SK-N-SH treated with all-trans-retinoic acid at 6 μM for 48 hours (cell line): Measurements from ENCODE around the gene DNAAF8.

Experiments used
- ATAC-seq: fragments of 200-7000 bp; cut with Tn5 transposase; 3 replicates; pipeline ENCODE4 v1.9.1; 2020; ENCODE audit warnings: mild to moderate bottlenecking, moderate library complexity
- BACH2 ChIP-seq: fragments of 250-450 bp; sonication (Bioruptor Pico); IDR thresholded peaks from 2 replicates; pipeline ENCODE4 v1.9.0; 2021; ENCODE audit warnings: mild to moderate bottlenecking, borderline replicate concordance
- CSDC2 ChIP-seq: fragments of 250-450 bp; sonication (Bioruptor Pico); IDR thresholded peaks from 2 replicates; pipeline ENCODE4 v1.5.0; 2020; ENCODE audit warnings: mild to moderate bottlenecking, moderate library complexity
- CSRNP3 ChIP-seq: fragments of 250-450 bp; sonication (Bioruptor Pico); IDR thresholded peaks from 2 replicates; pipeline ENCODE4 v1.5.1; 2021; ENCODE audit warnings: mild to moderate bottlenecking, moderate library complexity
- ESRRG ChIP-seq: fragments of 250-450 bp; sonication (Bioruptor Pico); IDR thresholded peaks from 2 replicates; pipeline ENCODE4 v1.6.1; 2021; ENCODE audit warnings: mild to moderate bottlenecking
- GLIS3 ChIP-seq: fragments of 250-450 bp; sonication (Bioruptor Pico); IDR thresholded peaks from 2 replicates; pipeline ENCODE4 v1.5.0; 2020; ENCODE audit warnings: mild to moderate bottlenecking, moderate library complexity
- OSR1 ChIP-seq: fragments of 250-450 bp; sonication (Bioruptor Pico); IDR thresholded peaks from 2 replicates; pipeline ENCODE4 v1.8.0; 2022; ENCODE audit warnings: moderate library complexity, mild to moderate bottlenecking, inconsistent platforms
- PATZ1 ChIP-seq: fragments of 250-450 bp; sonication (Bioruptor Pico); IDR thresholded peaks from 2 replicates; pipeline ENCODE4 v1.8.0; 2020; ENCODE audit warnings: mild to moderate bottlenecking, moderate library complexity, borderline replicate concordance
- POU6F1 ChIP-seq: fragments of 250-450 bp; sonication (Bioruptor Pico); IDR thresholded peaks from 2 replicates; pipeline ENCODE4 v1.8.0; 2021; ENCODE audit warnings: low read depth, mild to moderate bottlenecking, moderate library complexity, borderline replicate concordance
- PPARA ChIP-seq: fragments of 250-450 bp; sonication (Bioruptor Pico); IDR thresholded peaks from 2 replicates; pipeline ENCODE4 v1.5.0; 2020; ENCODE audit warnings: mild to moderate bottlenecking, borderline replicate concordance
- RARB ChIP-seq: fragments of 250-450 bp; sonication (Bioruptor Pico); IDR thresholded peaks from 2 replicates; pipeline ENCODE4 v1.8.0; 2021; ENCODE audit warnings: mild to moderate bottlenecking, moderate library complexity
- SNAI2 ChIP-seq: fragments of 250-450 bp; sonication (Bioruptor Pico); IDR thresholded peaks from 2 replicates; pipeline ENCODE4 v1.5.0; 2020; ENCODE audit warnings: mild to moderate bottlenecking, moderate library complexity
- TCF4 ChIP-seq: fragments of 250-450 bp; sonication (Bioruptor Pico); IDR thresholded peaks from 2 replicates; pipeline ENCODE4 v1.8.0; 2021; ENCODE audit warnings: mild to moderate bottlenecking, moderate library complexity, borderline replicate concordance
- TOX ChIP-seq: fragments of 250-450 bp; sonication (Bioruptor Pico); IDR thresholded peaks from 2 replicates; pipeline ENCODE4 v1.8.0; 2021; ENCODE audit warnings: mild to moderate bottlenecking, moderate library complexity, borderline replicate concordance
- TSHZ2 ChIP-seq: fragments of 250-450 bp; sonication (Bioruptor Pico); IDR thresholded peaks from 2 replicates; pipeline ENCODE4 v1.5.0; 2020; ENCODE audit warnings: mild to moderate bottlenecking, moderate library complexity
- ZFP3 ChIP-seq: fragments of 250-450 bp; sonication (Bioruptor Pico); IDR thresholded peaks from 2 replicates; pipeline ENCODE4 v1.5.0; 2020; ENCODE audit warnings: mild to moderate bottlenecking, moderate library complexity
- ZFP30 ChIP-seq: fragments of 450-650 bp; formaldehyde crosslinking; IDR thresholded peaks from 2 replicates; pipeline ENCODE4 v1.5.0; 2022; ENCODE audit warnings: mild to moderate bottlenecking, moderate library complexity
- ZNF565 ChIP-seq: fragments of 450-650 bp; formaldehyde crosslinking; conservative IDR thresholded peaks from 2 replicates; pipeline ENCODE4 v1.5.0; 2020; ENCODE audit warnings: low read depth, mild to moderate bottlenecking, moderate library complexity
- ZNF70 ChIP-seq: fragments of 450-650 bp; formaldehyde crosslinking; IDR thresholded peaks from 2 replicates; pipeline ENCODE4 v1.5.0; 2020; ENCODE audit warnings: mild to moderate bottlenecking, moderate library complexity
- ZNF8 ChIP-seq: fragments of 450-650 bp; formaldehyde crosslinking; IDR thresholded peaks from 2 replicates; pipeline ENCODE4 v1.5.0; 2020; ENCODE audit warnings: mild to moderate bottlenecking, moderate library complexity

The DNAAF8 gene

GRCh38 chr16:4768549-4769305, 34.4 kb downstream of the DNAAF8 start:
- no peak for TF ChIP-seq ZNF8 (CRISPR knock-in tag)
- TF ChIP-seq, all 23 proteins: peak for 0
- ATAC-seq = peak; percentile 91

- TF ChIP-seq TSHZ2 (CRISPR knock-in tag) = no peak
- no peak for TF ChIP-seq POU6F1 (CRISPR knock-in tag)
- TF ChIP-seq BACH2 (CRISPR knock-in tag) = no peak
- no peak for TF ChIP-seq PATZ1
- no peak for ATAC-seq
Observed at GRCh38 chr16:4769306-4769638, 34.9 kb downstream of the DNAAF8 start.

GRCh38 chr16:4771646-4772045, 37.3 kb downstream of the DNAAF8 start:
- no peak for TF ChIP-seq GLIS3 (CRISPR knock-in tag)
- TF ChIP-seq ESRRG = no peak
- TF ChIP-seq PPARA = no peak
- TF ChIP-seq CSRNP3 (CRISPR knock-in tag) = no peak
- TF ChIP-seq TCF4 (CRISPR knock-in tag) = peak; percentile 86; the same call in 1 of the 2 replicates
- TF ChIP-seq ZFP3 (CRISPR knock-in tag) = no peak
- TF ChIP-seq RARB (CRISPR knock-in tag) = no peak
- peak; percentile 93 for TF ChIP-seq ZNF70 (CRISPR knock-in tag)
- no peak for TF ChIP-seq ZNF8 (CRISPR knock-in tag)
- TF ChIP-seq, all 23 proteins: peak for 2

GRCh38 chr16:4772351-4772750, 38.0 kb downstream of the DNAAF8 start:
- no peak for ATAC-seq
- no peak for TF ChIP-seq CSRNP3 (CRISPR knock-in tag)
- TF ChIP-seq POU6F1 (CRISPR knock-in tag) = no peak
- TF ChIP-seq ZFP30 (CRISPR knock-in tag) = no peak
- TF ChIP-seq TOX = no peak
- no peak for TF ChIP-seq TCF4 (CRISPR knock-in tag)
- no peak for TF ChIP-seq OSR1 (CRISPR knock-in tag)
- no peak for TF ChIP-seq ESRRG
- TF ChIP-seq ZNF565 = no peak
- no peak for TF ChIP-seq CSDC2 (CRISPR knock-in tag)
- TF ChIP-seq PPARA = no peak
- no peak for TF ChIP-seq GLIS3 (CRISPR knock-in tag)
- no peak for TF ChIP-seq RARB (CRISPR knock-in tag)
- TF ChIP-seq PATZ1 = no peak
- no peak for TF ChIP-seq SNAI2 (CRISPR knock-in tag)

More at GRCh38 chr16:4771646-4772045, 37.3 kb downstream of the DNAAF8 start:
- no peak for ATAC-seq
